HG02938 (cell line): ENCODE results near the gene KRTAP3-3.
"Not testable (repeated sequence)": the region's sequence is repeated elsewhere in the genome, so short reads cannot be mapped to it uniquely, and the experiment has no call there.

Source experiments
- ATAC-seq: cut with Tn5 transposase; IDR thresholded peaks from one replicate; pipeline ENCODE4 v1.9.1; 2021; ENCODE audit warnings: mild to moderate bottlenecking, moderate library complexity; ENCODE audit not compliant: unreplicated experiment

KRTAP3-3 gene

DNA sequence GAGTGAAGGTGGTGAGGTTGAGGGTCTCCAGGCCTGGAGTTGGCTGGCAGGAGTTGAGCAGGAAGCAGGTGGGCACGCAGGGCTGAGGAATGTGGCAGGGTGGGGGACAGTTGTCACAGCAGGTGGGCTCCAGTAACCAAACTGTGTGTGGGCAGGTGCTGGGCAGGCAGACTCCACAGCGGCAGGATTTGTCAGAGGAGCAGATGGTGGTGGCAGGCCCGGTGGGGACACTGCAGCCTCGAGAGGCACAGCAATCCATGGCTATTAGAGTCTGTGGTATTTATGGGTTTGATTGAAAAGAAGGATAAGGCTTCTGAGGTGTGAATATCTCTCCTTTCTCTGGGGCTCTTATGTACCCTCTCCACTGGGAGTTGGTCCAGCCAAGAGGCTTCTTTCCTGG, at the start of gene KRTAP3-3:
Gene KRTAP3-3 (minus strand): TSS at position 326 of the 400 bp plus-strand sequence. CDS start 67 bp downstream, at position 259.
- ATAC-seq = no peak

DNA sequence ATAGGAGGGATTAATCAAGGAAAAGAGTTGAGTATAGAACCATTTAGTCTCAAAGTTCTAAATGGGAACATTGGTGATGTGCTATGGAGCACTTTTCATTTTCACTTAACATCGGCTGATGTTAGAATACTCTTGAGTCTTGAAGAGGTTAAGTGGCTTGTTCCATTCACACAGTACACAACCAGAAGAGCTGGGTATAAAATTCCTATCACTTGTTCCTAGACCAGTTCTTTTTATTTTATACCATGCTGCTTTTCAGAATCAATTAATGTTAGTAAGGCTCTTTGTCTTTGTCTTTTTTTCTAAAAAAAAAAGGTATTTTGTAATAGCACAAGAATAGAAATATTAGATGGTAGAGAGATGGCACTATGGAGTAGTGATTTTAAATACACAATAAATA, 49.0 kb upstream of the KRTAP3-3 start:
- ATAC-seq = no peak

DNA sequence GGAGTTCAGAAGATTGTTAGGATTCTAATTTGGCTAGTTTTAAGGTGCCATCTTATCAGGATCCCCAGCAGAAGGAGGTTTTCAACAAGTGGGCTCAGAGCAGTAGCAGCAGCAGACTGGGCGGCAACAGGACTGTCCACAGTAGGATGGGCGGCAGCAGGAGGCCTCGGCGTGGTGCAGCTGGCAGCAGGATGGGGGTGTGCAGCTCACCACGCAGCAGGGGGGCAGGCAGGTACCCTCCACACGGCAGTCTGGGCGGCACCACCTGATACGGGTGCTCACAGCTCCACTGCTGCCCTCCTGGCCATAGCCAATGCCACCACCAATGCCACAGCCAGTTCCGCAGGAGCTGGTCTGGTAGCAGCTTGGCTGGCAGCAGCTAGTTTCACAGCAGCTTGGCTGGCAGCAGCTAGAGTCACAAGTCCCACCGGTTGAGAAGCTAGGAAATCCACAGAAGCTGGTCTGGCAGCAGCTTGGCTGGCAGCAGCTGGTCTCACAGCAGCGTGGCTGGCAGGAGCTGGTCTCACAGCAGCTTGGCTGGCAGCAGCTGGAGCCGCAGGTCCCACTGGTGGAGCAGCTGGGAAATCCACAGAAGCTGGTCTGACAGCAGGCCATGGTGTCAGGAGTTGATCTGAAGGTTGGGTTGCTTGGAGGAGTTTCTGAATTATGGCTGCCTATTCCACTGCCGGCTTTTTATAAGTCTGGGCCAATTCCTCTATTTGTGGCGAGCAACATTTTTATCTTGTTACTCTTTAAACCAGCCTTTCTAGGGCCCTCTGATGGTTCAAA, 47.0 kb upstream of the KRTAP3-3 start, which contains the start of gene KRTAP1-1:
Gene KRTAP1-1 (minus strand): TSS at position 668 of the 789 bp plus-strand sequence. CDS start 53 bp downstream, at position 615.
- not testable (repeated sequence) for ATAC-seq

DNA sequence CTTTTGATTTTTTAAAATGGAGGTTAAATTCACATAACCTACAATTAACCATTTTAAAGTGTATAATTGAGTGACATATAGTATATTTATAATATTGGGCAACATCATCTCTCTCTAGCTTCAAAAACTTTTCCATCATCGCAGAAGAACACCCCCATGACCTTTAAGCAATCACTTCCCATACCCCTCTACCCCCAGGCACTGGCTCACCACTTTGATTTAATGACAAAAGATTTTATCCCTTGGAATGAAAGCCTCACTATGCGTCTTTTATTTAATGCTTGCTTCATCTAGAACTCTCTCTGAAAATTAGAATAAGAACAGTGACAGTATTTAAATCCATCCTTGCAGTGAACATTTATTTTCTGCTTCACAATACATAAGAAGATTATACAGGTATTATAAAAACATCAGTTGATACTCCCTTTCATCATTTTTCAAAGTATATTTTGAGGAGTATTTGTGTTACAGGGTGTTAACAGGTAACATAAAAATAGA, 43.9 kb upstream of the KRTAP3-3 start:
- no peak for ATAC-seq

DNA sequence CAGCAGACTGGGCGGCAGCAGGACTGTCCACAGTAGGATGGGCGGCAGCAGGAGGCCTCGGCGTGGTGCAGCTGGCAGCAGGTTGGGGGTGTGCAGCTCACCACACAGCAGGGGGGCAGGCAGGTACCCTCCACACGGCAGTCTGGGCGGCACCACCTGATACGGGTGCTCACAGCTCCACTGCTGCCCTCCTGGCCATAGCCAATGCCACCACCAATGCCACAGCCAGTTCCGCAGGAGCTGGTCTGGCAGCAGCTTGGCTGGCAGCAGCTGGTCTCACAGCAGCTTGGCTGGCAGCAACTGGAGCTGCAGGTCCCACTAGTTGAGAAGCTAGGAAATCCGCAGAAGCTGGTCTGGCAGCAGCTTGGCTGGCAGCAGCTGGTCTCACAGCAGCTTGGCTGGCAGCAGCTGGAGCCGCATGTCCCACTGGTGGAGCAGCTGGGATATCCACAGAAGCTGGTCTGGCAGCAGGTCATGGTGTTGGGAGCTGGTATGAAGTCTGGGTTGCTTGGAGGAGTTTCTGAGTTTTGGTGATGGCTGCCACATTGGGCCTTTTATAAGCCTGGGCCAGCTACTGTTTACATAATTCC, 40.5 kb upstream of the KRTAP3-3 start, which contains the start of gene KRTAP1-3:
Gene KRTAP1-3 (minus strand): TSS at position 529 of the 590 bp plus-strand sequence. CDS start 53 bp downstream, at position 476.
- not testable (repeated sequence) for ATAC-seq

DNA sequence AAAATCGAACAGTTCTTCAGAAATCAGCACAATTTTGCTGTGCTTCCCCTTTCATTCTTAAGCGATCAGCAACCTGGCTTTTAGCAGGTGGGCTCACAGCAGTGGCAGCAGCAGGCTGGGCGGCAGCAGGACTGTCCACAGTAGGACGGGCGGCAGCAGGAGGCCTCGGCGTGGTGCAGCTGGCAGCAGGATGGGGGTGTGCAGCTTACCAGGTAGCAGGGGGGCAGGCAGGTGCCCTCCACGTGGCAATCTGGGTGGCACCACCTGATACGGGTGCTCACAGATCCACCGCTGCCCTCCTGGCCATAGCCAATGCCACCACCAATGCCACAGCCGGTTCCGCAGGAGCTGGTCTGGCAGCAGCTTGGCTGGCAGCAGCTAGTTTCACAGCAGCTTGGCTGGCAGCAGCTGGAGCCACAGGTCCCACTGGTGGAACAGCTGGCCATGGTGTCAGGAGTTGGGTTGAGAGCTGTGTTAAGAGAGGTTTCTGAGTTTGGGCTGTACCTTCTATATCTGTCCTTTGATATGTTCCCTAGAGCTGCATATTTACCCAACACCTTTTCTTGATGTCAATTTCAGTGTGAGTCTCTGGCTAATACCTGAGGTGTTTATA, 35.8 kb upstream of the KRTAP3-3 start, which contains the start of gene KRTAP1-4:
Gene KRTAP1-4 (minus strand): TSS at position 563 of the 613 bp plus-strand sequence. CDS start 117 bp downstream, at position 446.
- no peak for ATAC-seq

DNA sequence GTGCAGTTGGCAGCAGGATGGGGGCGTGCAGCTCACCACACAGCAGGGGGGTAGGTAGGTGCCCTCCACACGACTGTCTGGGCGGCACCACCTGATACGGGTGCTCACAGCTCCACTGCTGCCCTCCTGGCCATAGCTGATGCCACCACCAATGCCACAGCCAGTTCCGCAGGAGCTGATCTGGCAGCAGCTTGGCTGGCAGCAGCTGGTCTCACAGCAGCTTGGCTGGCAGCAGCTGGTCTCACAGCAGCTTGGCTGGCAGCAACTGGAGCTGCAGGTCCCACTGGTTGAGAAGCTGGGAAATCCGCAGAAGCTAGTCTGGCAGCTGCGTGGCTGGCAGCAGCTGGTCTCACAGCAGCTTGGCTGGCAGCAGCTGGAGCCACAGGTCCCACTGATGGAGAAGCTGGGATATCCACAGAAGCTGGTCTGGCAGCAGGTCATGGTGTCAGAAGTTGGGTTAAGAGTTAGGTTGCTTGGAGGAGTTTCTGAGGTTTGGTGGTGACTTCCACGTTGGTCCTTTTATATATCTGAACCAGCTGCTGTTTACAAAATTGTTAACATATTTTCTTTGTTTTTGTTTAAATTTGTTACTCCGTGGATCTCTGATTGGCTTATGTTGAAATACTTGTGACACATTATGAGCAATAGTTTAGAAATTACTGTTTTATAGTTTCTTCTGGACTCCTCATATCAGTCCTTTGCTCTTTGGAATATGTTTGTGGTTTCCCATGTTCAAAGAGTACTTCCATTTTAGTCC, 32.9 kb upstream of the KRTAP3-3 start, which contains the start of gene KRTAP1-5:
Gene KRTAP1-5 (minus strand): TSS at position 494 of the 757 bp plus-strand sequence. CDS start 53 bp downstream, at position 441.
- ATAC-seq = no peak

DNA sequence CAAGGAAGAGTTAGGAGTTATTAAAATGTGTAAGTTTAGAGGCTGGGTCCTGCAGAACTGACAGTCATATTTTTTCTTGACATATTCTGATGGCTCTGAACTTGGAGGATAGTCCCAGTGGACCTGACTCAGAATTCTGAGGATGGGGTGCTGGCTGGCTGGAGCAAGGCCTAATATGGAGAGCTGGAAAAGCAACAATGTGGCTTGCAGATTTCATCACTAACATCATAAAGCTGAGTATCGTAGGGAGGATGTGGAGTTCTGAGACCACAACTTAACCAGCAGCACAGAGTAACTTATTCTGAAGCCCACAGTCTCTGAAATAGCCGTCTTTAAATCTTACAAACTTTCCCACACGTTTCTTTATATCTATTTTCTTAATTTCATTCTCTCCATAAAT, 30.7 kb upstream of the KRTAP3-3 start:
- ATAC-seq = no peak

DNA sequence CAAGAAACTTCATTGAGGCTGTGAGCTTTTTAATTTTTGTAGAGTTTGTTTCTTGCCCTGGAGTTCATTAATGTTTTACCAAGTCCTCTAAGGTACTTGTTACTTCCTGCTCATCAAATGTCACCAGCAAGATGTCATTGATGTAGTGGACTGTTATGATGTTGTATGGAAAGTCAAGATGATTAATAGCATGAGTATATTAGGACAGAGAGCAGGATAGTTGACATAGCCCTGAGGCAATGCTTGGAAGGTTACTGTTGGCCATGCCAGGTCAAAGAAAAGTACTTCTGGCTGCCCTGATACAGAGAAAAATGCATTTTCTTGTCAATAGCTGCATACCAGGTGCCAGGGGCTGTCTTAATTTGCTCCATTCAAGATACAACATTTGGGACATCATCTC, 26.4 kb upstream of the KRTAP3-3 start:
- ATAC-seq = no peak

DNA sequence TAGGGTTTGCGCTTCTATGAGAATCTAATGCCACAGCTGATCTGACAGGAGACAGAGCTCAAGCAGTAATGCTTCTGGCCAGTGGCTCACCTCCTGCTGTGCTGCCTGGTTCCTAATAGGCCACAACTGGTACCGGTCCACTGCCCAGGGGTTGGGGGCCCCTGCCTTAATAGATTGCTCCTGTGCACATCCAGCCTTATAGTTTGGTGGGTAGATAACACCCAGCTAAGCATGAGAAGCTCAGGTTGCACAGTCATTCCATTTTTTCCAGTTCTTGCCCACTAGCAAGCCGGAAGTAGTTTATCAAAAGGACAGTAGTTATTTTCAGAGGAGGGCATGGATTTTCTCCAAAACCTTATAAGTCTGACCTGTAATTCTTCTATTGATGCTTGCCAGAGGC, 25.5 kb upstream of the KRTAP3-3 start:
- no peak for ATAC-seq

DNA sequence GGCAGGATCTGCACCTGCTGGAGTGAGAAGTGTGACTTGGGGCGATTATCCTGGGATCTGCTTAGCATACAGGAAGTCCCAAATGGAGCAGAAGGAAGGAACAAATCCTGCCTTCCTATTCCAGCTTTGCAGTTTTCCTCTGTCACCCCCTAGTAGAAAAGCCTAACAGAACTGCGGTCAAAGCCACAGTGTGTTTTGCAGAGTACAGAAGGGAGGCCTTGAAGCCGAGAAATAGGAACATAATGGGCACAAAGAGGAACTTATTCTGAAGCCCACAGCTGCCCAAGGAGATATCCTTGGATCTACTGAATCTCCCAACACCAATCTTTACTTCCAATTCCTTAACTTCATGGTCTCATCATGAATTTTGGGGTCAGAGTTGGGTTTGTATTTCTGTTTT, 24.6 kb upstream of the KRTAP3-3 start:
- no peak for ATAC-seq

DNA sequence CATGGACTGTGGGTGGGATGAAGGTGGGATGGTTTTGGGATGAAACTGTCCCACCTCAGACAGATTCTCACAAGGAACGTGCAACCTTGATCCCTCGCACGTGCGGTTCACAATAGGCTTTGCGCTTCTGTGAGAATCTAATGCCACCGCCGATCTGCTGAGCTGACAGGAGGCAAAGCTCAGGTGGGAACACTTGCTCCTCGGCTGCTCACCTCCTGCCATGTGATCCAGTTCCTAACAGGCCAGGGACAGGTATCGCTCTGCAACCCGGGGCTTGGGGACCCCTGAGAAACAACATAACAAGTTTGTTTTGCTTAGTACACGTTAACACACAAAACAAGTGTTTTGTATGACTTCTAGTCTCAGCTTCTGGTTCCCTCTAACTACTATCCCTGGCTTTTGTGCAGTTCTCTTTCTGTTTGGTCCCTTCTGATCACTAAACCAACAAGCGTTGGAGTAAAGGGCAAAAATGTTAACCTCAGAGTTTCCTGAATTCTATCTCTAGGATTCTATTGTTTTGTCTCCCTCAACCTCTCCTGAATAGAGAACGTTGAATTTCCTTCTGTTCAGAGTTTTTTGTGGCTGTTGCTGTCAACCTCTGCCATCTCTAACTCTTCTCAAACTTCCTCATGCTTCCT, 22.7 kb upstream of the KRTAP3-3 start:
- no peak for ATAC-seq

DNA sequence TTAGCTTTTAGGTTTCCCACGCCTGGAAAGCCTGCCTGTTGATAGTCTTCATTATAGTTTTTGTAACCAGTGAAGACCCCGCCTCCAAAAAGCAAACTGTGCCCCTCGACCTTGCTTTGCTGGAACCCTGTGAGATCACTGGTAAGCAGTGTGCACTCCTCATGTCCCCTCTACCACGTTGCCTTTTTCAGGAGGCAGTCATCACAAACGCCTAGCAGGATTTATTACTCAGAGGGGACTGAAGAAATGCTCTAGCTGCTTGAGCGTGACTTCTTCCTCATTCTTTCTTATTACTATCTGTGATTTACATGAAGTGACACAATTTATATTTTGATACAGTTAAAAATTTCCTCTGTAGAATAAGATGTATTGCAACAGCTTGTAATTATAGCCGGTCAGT, 21.5 kb upstream of the KRTAP3-3 start:
- ATAC-seq = no peak

DNA sequence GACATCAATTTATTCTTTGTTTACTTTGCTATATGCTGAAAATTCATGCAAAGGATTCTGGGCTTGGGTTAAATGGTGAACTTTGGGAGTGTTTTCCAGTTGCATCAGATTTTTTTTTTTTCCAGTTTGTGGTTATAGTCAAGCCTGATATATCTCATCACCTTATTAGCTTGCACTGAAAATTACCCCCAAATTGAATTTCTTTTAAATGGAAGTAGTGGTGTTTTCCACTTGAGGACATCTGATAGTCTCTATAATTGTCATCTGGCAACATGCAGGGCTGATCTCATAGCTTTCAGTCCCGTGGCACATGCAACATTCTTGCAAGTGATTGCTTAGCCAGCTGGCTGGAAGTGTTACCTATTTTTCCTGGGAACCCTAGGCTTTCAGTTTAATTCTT, 19.6 kb upstream of the KRTAP3-3 start:
- ATAC-seq = no peak

DNA sequence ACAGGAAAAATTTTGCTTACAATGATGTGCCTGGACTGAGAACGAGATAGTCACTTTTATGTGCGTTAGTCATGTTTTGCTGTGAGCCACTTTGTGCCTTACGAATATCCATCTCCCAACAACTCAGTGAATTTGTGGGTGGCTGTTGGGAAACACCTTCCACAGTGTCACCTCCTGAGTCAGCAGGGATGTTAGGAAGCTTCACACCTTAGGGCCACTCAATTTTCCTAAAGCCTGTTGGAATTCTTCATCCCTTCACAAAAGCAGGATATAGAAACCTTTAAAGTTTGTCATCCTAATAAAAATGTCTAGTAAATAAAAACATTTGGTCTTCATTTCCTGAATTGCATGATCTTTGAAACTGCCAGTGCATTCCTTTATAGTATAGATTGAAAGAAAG, 19.2 kb upstream of the KRTAP3-3 start:
- no peak for ATAC-seq

DNA sequence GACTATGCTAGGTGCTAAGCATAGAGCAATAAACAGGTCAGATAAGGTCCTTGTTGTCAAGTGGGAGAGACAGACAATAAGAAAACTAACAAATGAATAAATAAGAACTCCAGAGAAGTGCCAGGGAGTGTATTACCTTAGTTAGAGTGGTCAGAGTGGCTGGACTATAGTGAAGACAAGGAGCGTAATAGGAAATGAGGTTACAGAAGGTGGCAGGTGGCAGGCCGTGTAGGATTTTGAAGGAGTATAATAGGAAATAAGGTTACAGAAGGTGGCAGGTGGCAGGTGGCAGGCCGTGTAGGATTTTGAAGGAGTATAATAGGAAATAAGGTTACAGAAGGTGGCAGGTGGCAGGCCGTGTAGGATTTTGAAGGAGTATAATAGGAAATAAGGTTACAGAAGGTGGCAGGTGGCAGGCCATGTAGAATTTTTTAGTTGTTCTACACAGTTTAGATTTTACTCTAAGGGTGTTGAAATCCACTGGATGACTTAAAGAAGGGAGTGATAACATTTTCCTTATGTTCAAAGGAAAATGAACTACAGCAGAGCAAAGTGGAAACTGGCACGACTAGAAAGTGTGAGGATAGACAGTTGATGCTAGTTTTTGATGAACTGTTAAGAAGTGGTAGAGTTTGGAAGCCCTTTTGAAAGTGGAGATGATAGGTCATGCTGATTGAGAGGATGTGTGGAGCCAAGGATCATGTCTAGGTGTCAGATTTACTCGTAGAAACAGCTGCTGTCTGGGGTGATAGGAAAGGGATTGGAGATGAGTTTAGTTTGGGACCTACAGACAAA, 18.6 kb upstream of the KRTAP3-3 start:
- ATAC-seq = no peak

DNA sequence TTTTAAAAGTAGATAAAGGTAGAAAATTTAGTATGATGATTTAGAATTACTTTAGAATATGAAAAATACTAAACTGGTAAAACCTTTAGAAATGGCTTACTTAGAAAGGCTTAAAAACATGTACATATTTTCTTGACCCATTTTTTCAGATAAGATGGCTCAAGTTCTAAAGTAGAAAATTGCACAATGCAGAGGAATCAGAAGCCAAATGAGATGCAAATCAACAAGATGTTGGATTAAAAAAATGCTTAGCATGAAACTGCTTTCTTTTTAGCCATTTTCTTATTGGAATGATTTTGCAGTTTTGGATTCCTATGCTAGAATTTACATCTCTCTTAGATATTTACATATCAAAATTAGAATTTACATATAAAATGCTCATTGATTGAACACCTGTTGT, 16.5 kb upstream of the KRTAP3-3 start:
- no peak for ATAC-seq

DNA sequence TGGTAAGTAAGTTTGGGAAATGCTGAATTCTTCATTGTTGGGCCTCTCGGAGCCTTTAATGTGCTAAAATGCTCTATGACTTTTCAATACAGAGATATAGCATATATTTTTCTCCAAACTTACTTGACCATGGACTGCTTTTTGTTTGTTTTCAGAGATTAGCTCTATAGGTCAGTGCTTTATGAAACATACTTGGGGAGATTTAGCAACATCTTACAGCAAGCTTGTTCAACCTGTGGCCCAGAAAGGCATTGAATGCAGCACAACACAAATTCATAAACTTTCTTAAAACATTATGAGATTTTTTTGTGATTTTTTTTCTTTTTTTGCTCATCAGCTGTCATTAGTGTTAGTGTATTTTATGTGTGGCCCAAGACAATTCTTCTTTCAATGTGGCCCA, 16.0 kb upstream of the KRTAP3-3 start:
- no peak for ATAC-seq

DNA sequence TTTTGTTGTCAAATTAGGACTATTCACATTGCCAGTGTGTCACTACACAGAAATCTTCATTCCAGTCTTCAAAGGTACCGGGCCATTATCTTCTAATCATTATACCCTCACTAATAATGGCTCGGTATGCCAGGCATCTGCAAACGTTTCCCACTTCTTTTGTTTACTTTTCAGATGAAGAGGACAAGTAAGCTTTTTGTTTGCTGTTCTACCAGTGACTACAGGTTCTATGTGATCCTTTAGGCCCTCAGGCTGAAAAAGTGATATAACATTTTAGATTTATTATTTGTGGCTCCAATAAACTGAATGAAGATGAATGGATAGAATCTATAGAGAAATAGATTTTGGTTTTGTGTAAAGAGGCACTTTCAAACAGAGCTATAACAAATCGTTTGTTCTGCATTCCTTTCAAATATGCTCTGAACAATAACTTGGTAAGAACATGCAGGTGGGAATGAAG, 15.4 kb upstream of the KRTAP3-3 start:
- no peak for ATAC-seq
